SK-N-MC (cell line): ENCODE data around the gene CGB3.

Experiments used
- DNase-seq: peaks from one replicate; pipeline ENCODE4 v3.0.0-alpha.2; 2011; ENCODE audit warnings: low read depth, low spot score
- H3K27ac ChIP-seq: fragments of 200-600 bp; sonication (generic); 2 replicates; pipeline ENCODE4 v1.5.1; 2016; ENCODE audit warnings: mixed run types
- H3K36me3 ChIP-seq: fragments of 200-600 bp; sonication (generic); 2 replicates; pipeline ENCODE4 v1.6.1; 2017; ENCODE audit warnings: antibody characterized with exemption, low read length, mixed read lengths; ENCODE audit not compliant: insufficient read depth
- H3K4me3 ChIP-seq: fragments of 200-600 bp; sonication (generic); 2 replicates; pipeline ENCODE4 v1.5.1; 2016
- H3K9ac ChIP-seq: fragments of 200-600 bp; sonication (generic); 2 replicates; pipeline ENCODE4 v1.8.0; 2017; ENCODE audit warnings: mixed run types, mixed read lengths; ENCODE audit not compliant: insufficient read length
- H3K9me3 ChIP-seq: fragments of 200-600 bp; sonication (generic); 2 replicates; pipeline ENCODE4 v1.6.1; 2017; ENCODE audit warnings: low read depth, mild to moderate bottlenecking, antibody characterized with exemption, low read length, moderate library complexity, mixed read lengths
- EZH2 ChIP-seq: fragments of 200-600 bp; sonication (generic); IDR thresholded peaks from one replicate; pipeline ENCODE4 v1.6.1; 2017; ENCODE audit warnings: antibody characterized with exemption
- FOXP2 ChIP-seq: optimal IDR thresholded peaks from 2 replicates; pipeline ENCODE3; 2011; ENCODE audit warnings: mild to moderate bottlenecking, moderate library complexity; ENCODE audit not compliant: insufficient read depth; ENCODE audit errors: extremely low read length, control extremely low read depth
- POLR2AphosphoS5 ChIP-seq: IDR thresholded peaks from 2 replicates; pipeline ENCODE4 v1.6.1; 2012; ENCODE audit warnings: mild to moderate bottlenecking, low read depth, low read length, borderline replicate concordance

The CGB3 gene

GRCh38 chr19:48977061-48977460 lies 47.1 kb downstream of the CGB3 start:
- H3K27ac ChIP-seq = no peak overlapping the region
- TF ChIP-seq EZH2 (no peak), FOXP2 (no peak), POLR2AphosphoS5 (no peak)
- peaks cover 14% of the 10 kb centered on the region for H3K36me3 ChIP-seq
- no peak overlapping the region for H3K9ac ChIP-seq
- no peaks in the 10 kb centered on the region for H3K9me3 ChIP-seq
- no peak for DNase-seq
- no peak overlapping the region for H3K4me3 ChIP-seq

GRCh38 chr19:48975947-48976847 lies 47.9 kb downstream of the CGB3 start:
- no peak for DNase-seq
- Histone ChIP-seq H3K36me3 (peaks cover 11% of the 10 kb centered on the region), H3K9ac (no peak overlapping the region), H3K27ac (0 out of 2 replicates have a peak overlapping the region, but pooled peaks have one; percentile 9), H3K9me3 (no peaks in the 10 kb centered on the region), H3K4me3 (no peak overlapping the region)
- no peak for TF ChIP-seq POLR2AphosphoS5
- no peak for TF ChIP-seq EZH2
- TF ChIP-seq FOXP2 = no peak
